ENCODE measurements around the gene NOL9. TPM values are rescaled to one million over a fixed set of nuclear protein-coding genes. Genes with fewer than 3 reads are reported as not detected.

NOL9 gene
- polyA plus RNA-seq, 1 donor = 12.6 TPM

GRCh38 chr1:6509919-6510291 lies 44.4 kb downstream of the NOL9 start:
- H3K27ac ChIP-seq (ENCODE audit: low read length) = no peak overlapping the region
- WGBS (ENCODE audit: insufficient coverage, low lambda C conversion rate) = 60% methylated on average over 1 of the region's 10 CpGs

DNA sequence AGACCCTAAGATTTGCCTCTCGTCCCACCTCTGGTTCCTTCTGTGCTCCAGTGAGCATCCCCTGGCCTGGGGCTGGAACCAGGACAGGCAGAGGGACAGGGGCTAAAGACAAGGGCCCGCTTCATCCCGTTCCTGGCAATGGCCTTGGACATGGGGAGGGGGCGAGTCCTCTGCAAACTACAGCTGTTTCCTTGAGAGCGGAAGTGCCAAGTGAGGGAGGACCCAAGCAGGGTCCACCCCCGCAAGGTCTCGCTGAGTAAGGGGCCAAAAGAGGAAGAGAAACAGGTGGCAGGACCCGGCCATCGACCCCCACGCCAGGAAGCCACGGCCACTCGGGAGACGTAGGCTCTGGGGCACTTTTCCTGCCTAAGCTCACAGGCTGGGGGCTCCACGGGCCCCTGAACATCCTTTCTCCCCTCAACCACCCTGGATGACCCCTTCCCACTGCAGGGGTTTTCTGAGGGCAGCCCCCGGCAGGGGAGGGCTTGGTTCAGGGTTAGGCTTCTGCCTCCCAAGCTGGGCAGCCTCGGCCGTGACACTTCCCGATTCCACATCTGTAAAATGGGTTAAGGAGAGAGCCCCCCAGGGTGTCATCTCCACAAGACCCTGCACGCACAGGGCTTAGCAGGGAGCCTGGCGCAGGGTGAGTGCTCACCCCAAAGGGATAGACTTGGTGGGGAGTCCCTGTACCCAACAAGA lies 44.9 kb downstream of the NOL9 start:
- no CpG with 5 or more reads among the region's 20 CpGs for WGBS (ENCODE audit: insufficient coverage, low lambda C conversion rate)
- DNase-seq = no peak

More at GRCh38 chr1:6509919-6510291, 44.4 kb downstream of the NOL9 start:
- Histone ChIP-seq H3K36me3 (ENCODE audit: control insufficient read depth, insufficient read depth, low read length) (no peaks in the 10 kb centered on the region), H3K4me1 (ENCODE audit: control insufficient read depth, insufficient read depth, low read length) (peaks cover 4% of the 10 kb centered on the region), H3K9me3 (ENCODE audit: control insufficient read depth, low read depth, low read length) (no peaks in the 10 kb centered on the region), H3K27me3 (ENCODE audit: control insufficient read depth, insufficient read depth, low read length) (no peaks in the 10 kb centered on the region), H3K4me3 (ENCODE audit: low read length) (no peak overlapping the region)
- no peak for DNase-seq

DNA sequence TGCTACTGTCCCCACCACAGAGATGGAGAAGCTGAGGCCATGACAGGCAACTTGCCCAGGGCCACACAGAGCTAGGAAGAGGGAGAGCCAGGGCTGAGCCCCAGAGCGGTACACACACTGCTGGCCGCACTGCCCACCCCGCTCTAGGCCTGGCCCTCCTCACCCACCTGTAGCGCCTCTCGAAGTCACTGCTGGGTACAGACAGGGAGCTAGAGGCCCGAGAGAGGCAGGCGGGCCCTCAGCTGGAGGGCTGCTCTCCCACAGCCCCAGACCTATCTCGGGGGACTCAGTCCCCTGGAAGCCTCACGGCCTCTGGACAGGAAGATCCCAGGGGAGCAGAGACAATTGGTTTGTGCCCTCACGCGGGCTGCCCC lies 45.5 kb downstream of the NOL9 start:
- H3K27me3 ChIP-seq (ENCODE audit: control insufficient read depth, insufficient read depth, low read length) = no peaks in the 10 kb centered on the region
- WGBS (ENCODE audit: insufficient coverage, low lambda C conversion rate) = no CpG with 5 or more reads among the region's 11 CpGs
- H3K4me3 ChIP-seq (ENCODE audit: low read length) = no peak overlapping the region
- DNase-seq = no peak
- no peaks in the 10 kb centered on the region for H3K9me3 ChIP-seq (ENCODE audit: control insufficient read depth, low read depth, low read length)
- H3K27ac ChIP-seq (ENCODE audit: low read length) = no peak overlapping the region
- H3K36me3 ChIP-seq (ENCODE audit: control insufficient read depth, insufficient read depth, low read length) = no peaks in the 10 kb centered on the region
- peaks cover 4% of the 10 kb centered on the region for H3K4me1 ChIP-seq (ENCODE audit: control insufficient read depth, insufficient read depth, low read length)

More for the DNA sequence above, 44.9 kb downstream of the NOL9 start:
- Histone ChIP-seq H3K27me3 (ENCODE audit: control insufficient read depth, insufficient read depth, low read length) (no peaks in the 10 kb centered on the region), H3K9me3 (ENCODE audit: control insufficient read depth, low read depth, low read length) (no peaks in the 10 kb centered on the region), H3K36me3 (ENCODE audit: control insufficient read depth, insufficient read depth, low read length) (no peaks in the 10 kb centered on the region), H3K4me1 (ENCODE audit: control insufficient read depth, insufficient read depth, low read length) (peaks cover 4% of the 10 kb centered on the region), H3K27ac (ENCODE audit: low read length) (no peak overlapping the region), H3K4me3 (ENCODE audit: low read length) (no peak overlapping the region)

DNA sequence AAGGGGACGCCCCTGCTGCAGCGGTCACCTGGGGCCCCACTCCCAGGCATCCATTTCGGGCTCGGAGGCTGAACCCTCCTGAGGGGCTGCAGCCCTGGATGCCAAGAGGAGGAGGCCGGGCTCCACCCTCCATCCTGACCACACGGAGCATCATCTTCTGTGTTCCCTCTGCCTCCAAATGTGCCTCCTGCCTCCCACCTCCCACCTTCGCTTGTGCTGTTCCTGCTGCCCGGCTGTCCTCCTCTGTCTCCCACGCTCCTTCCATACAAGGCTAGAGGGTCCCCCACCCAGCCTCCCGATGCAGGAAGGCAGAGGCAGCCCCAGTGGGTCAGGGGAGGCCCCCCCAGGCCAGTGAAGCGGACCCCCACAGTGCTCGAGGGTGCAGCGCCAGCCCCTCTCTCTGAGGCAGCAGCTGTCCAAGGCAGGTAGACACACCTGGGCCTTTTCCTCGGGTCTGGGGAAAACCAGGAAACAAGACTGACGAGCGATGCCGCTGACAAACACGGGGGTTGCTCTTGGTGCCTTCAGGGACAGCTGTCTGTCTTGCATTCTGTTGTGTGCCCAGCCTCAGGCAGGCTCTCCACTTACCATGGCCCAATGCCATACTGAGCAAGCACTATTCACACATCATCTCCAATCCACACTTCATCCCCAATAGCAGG lies 46.0 kb downstream of the NOL9 start:
- H3K36me3 ChIP-seq (ENCODE audit: control insufficient read depth, insufficient read depth, low read length) = no peaks in the 10 kb centered on the region
- 100% methylated on average over 2 of the region's 18 CpGs for WGBS (ENCODE audit: insufficient coverage, low lambda C conversion rate)
- H3K4me1 ChIP-seq (ENCODE audit: control insufficient read depth, insufficient read depth, low read length) = peaks cover 4% of the 10 kb centered on the region
- no peak for DNase-seq
- H3K9me3 ChIP-seq (ENCODE audit: control insufficient read depth, low read depth, low read length) = no peaks in the 10 kb centered on the region
- no peaks in the 10 kb centered on the region for H3K27me3 ChIP-seq (ENCODE audit: control insufficient read depth, insufficient read depth, low read length)
- no peak overlapping the region for H3K27ac ChIP-seq (ENCODE audit: low read length)
- no peak overlapping the region for H3K4me3 ChIP-seq (ENCODE audit: low read length)

GRCh38 chr1:6507461-6507911 lies 46.8 kb downstream of the NOL9 start:
- Histone ChIP-seq H3K27me3 (ENCODE audit: control insufficient read depth, insufficient read depth, low read length) (no peaks in the 10 kb centered on the region), H3K36me3 (ENCODE audit: control insufficient read depth, insufficient read depth, low read length) (no peaks in the 10 kb centered on the region), H3K27ac (ENCODE audit: low read length) (no peak overlapping the region), H3K4me3 (ENCODE audit: low read length) (no peak overlapping the region), H3K9me3 (ENCODE audit: control insufficient read depth, low read depth, low read length) (no peaks in the 10 kb centered on the region), H3K4me1 (ENCODE audit: control insufficient read depth, insufficient read depth, low read length) (peaks cover 4% of the 10 kb centered on the region)
- DNase-seq = no peak
- WGBS (ENCODE audit: insufficient coverage, low lambda C conversion rate) = no CpG with 5 or more reads among the region's 12 CpGs

DNA sequence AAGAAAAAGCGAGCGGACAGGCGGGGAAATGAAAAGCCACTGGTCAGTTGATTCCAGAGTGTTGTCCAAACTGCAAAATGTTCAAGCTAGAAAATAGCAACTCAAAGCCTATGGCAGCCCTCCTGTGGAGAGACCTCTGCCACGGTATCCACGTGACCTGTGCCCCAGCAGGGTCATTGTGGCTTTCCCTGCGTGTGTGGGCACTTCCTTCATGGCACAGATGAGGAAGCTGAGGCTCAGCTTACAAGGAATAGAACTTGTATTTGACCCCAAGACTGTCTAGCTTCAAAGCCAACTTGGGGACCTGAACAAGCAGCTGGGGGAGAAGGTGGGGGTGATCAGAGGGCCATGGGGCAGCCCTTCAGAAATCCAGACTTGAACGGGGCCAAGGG lies 47.3 kb downstream of the NOL9 start:
- H3K27me3 ChIP-seq (ENCODE audit: control insufficient read depth, insufficient read depth, low read length) = no peaks in the 10 kb centered on the region
- H3K4me1 ChIP-seq (ENCODE audit: control insufficient read depth, insufficient read depth, low read length) = peaks cover 3% of the 10 kb centered on the region
- no peak overlapping the region for H3K27ac ChIP-seq (ENCODE audit: low read length)
- no peak for DNase-seq
- no peaks in the 10 kb centered on the region for H3K36me3 ChIP-seq (ENCODE audit: control insufficient read depth, insufficient read depth, low read length)
- no peaks in the 10 kb centered on the region for H3K9me3 ChIP-seq (ENCODE audit: control insufficient read depth, low read depth, low read length)
- H3K4me3 ChIP-seq (ENCODE audit: low read length) = no peak overlapping the region
- no CpG with 5 or more reads among the region's 7 CpGs for WGBS (ENCODE audit: insufficient coverage, low lambda C conversion rate)

- DNase-seq = no peak
- WGBS (ENCODE audit: insufficient coverage, low lambda C conversion rate) = no CpG with 5 or more reads among the region's 31 CpGs
Measured at GRCh38 chr1:6506210-6507036, 47.9 kb downstream of the NOL9 start.

GRCh38 chr1:6505367-6506209 lies 48.7 kb downstream of the NOL9 start:
- H3K27me3 ChIP-seq (ENCODE audit: control insufficient read depth, insufficient read depth, low read length) = peaks cover 5% of the 10 kb centered on the region
- no CpG with 5 or more reads among the region's 31 CpGs for WGBS (ENCODE audit: insufficient coverage, low lambda C conversion rate)
- no peaks in the 10 kb centered on the region for H3K9me3 ChIP-seq (ENCODE audit: control insufficient read depth, low read depth, low read length)

More at GRCh38 chr1:6506210-6507036, 47.9 kb downstream of the NOL9 start:
- no peaks in the 10 kb centered on the region for H3K4me1 ChIP-seq (ENCODE audit: control insufficient read depth, insufficient read depth, low read length)
- H3K9me3 ChIP-seq (ENCODE audit: control insufficient read depth, low read depth, low read length) = no peaks in the 10 kb centered on the region
- H3K36me3 ChIP-seq (ENCODE audit: control insufficient read depth, insufficient read depth, low read length) = no peaks in the 10 kb centered on the region
- H3K27me3 ChIP-seq (ENCODE audit: control insufficient read depth, insufficient read depth, low read length) = no peaks in the 10 kb centered on the region
- H3K27ac ChIP-seq (ENCODE audit: low read length) = no peak overlapping the region
- H3K4me3 ChIP-seq (ENCODE audit: low read length) = no peak overlapping the region

GRCh38 chr1:6504887-6505286 lies 49.4 kb downstream of the NOL9 start:
- Histone ChIP-seq H3K27ac (ENCODE audit: low read length) (no peak overlapping the region), H3K4me3 (ENCODE audit: low read length) (no peak overlapping the region), H3K4me1 (ENCODE audit: control insufficient read depth, insufficient read depth, low read length) (no peaks in the 10 kb centered on the region), H3K36me3 (ENCODE audit: control insufficient read depth, insufficient read depth, low read length) (no peaks in the 10 kb centered on the region), H3K9me3 (ENCODE audit: control insufficient read depth, low read depth, low read length) (no peaks in the 10 kb centered on the region), H3K27me3 (ENCODE audit: control insufficient read depth, insufficient read depth, low read length) (peaks cover 5% of the 10 kb centered on the region)
- no CpG with 5 or more reads among the region's 15 CpGs for WGBS (ENCODE audit: insufficient coverage, low lambda C conversion rate)
- no peak for DNase-seq

More at GRCh38 chr1:6505367-6506209, 48.7 kb downstream of the NOL9 start:
- Histone ChIP-seq H3K36me3 (ENCODE audit: control insufficient read depth, insufficient read depth, low read length) (no peaks in the 10 kb centered on the region), H3K4me1 (ENCODE audit: control insufficient read depth, insufficient read depth, low read length) (no peaks in the 10 kb centered on the region), H3K27ac (ENCODE audit: low read length) (no peak overlapping the region), H3K4me3 (ENCODE audit: low read length) (no peak overlapping the region)
- no peak for DNase-seq
